Measurements from ENCODE around the gene KRTAP5-2. TPM values are rescaled to one million over a fixed set of nuclear protein-coding genes. Genes with fewer than 3 reads are reported as not detected.

The KRTAP5-2 gene
- total and polyA plus RNA-seq, 2 of the 4 experiments (the other 2 are of a cell fraction): not detected

DNA sequence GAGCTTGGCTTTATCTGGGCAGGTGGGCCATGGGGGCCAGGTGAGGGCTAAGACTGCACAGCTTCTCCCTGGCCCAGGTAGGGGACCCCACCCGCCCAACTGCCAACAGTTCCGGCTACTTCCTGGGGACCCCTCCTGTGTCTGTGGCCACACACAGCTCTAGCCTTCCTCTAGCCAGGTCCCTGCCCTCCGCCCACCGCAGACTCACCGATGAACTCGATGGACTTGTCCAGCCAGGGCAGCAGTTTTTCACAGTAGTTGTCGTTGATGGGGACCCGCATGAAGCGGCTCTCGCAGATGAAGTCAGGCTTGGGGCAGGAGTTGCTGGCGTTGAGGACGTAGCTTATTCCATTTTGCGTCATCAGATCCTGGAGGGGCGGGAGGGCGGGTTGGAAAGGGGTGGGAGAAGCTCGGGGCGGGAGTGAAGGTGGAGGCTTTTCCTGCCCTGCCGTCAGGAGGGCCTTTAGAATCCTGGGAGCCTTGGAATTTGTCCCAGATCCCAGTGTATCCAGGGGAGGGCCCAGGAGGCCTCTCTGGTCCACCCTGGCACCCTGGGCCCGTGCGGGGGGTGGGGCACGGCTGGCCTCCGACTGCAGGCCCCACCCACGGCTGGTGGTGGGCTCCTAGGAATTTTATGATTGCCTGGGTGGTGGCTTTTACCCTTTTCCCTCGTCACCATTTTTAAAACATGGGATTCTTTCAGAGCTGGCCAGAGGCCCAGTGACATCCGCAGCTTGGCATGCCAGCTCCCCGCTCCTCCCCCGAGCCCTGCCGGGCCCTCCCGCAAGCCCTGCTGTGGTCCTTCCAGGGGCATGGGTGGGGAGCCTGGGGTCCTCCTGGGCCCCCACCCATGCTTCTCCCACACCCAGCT, 40.0 kb downstream of the KRTAP5-2 start:
- DNase-seq (peak; percentile 84), ATAC-seq (ENCODE audit: low read depth) (peak; percentile 73)
- Histone ChIP-seq H3K4me1 (ENCODE audit: control insufficient read depth, insufficient read depth, low read length) (peaks cover 20% of the 10 kb centered on the region), H3K36me3 (ENCODE audit: control insufficient read depth, insufficient read depth, low read length) (peaks cover 16% of the 10 kb centered on the region), H3K27ac (ENCODE audit: insufficient read depth, low read length) (peak overlapping the region; percentile 62), H3K27me3 (ENCODE audit: control insufficient read depth, insufficient read depth, low read length) (no peaks in the 10 kb centered on the region), H3K9ac (ENCODE audit: low read depth, low read length) (peak overlapping the region; percentile 5; the same call in 1 of the 2 replicates), H3K79me1 (ENCODE audit: low read depth in 1 of 2, low read length in 2 of 2) (peaks cover 0 to 20% of the 10 kb centered on the region in 2 experiments; a peak in 1 of 4 replicates), H2BK15ac (ENCODE audit: low read depth, low read length) (peak overlapping the region; percentile 94; the same call in 2 of the 3 replicates), H3K9me1 (ENCODE audit: insufficient read depth, low read length) (peaks cover 14% of the 10 kb centered on the region), H3K9me3 (ENCODE audit: control insufficient read depth, insufficient read depth, low read length) (no peaks in the 10 kb centered on the region), H3K18ac (ENCODE audit: low read depth, low read length) (peak overlapping the region; percentile 61; the same call in 1 of the 2 replicates), H2BK5ac (ENCODE audit: low read depth, low read length, poor library complexity, severe bottlenecking) (peak overlapping the region; percentile 68), H3K23ac (ENCODE audit: low read depth, low read length) (peak overlapping the region; percentile 27), H4K91ac (ENCODE audit: insufficient read depth, low read depth, low read length) (peak overlapping the region; percentile 97), H4K5ac (ENCODE audit: low read depth, low read length) (peak overlapping the region; percentile 34), H2BK120ac (ENCODE audit: low read depth, low read length) (peak overlapping the region; percentile 95), H2AK5ac (ENCODE audit: low read depth, low read length) (peak overlapping the region; percentile 96; the same call in 1 of the 2 replicates), H3K14ac (replicated peaks; ENCODE audit: low read depth, low read length) (peak overlapping the region; percentile 80), H4K8ac (ENCODE audit: low read depth in 2 of 2, low read length in 2 of 2) (peak overlapping the region; percentile 77 to 81; a peak in 3 of 4 replicates), H4K20me1 (ENCODE audit: insufficient read depth, low read length) (peaks cover 17% of the 10 kb centered on the region), H3K4me2 (ENCODE audit: low read depth, low read length) (peak overlapping the region; percentile 1; the same call in 1 of the 2 replicates), H3K4ac (ENCODE audit: low read depth, low read length) (peak overlapping the region; percentile 97), H2BK20ac (ENCODE audit: low read depth, low read length) (peak overlapping the region; percentile 92; the same call in 1 of the 2 replicates), H2AK9ac (replicated peaks; ENCODE audit: low read depth, low read length, poor library complexity) (peak overlapping the region; percentile 83), H2AFZ (replicated peaks; ENCODE audit: low read length, poor library complexity) (peak overlapping the region; percentile 87), H3K56ac (ENCODE audit: extremely low read depth, insufficient read depth, low read length) (no peak overlapping the region), H3K4me3 (ENCODE audit: insufficient read depth, low read depth, low read length) (no peak overlapping the region)
- dilution Hi-C loops (cut with HindIII; ENCODE audit: low sequenced_read_pairs, unreplicated experiment): no loop called here
- ChIA-PET POLR2A (ENCODE audit: unreplicated experiment) (interaction anchor here (0.6 to 0.7 kb wide), 3 partner anchors 12 to 15 kb away, joined by 3 to 4 read pairs (median 3); no protein-coding TSS in a partner anchor), CTCF (interaction anchor here (0.8 to 2.2 kb wide), 2 partner anchors 11 to 17 kb away, joined by 4 to 7 read pairs; no protein-coding TSS in a partner anchor)
- no CpG with 5 or more reads among the region's 29 CpGs for WGBS, 2 experiments (ENCODE audit: extremely low coverage in 2 of 2, insufficient read length in 1 of 2)
- BruUV-seq (replicated peaks): no TSS peak
- in situ Hi-C loops (cut with MboI; ENCODE audit: low sequenced_read_pairs): no loop called here
- intact Hi-C loops (cut with micrococcal nuclease): no loop called here
- TF ChIP-seq, protein P1, sequence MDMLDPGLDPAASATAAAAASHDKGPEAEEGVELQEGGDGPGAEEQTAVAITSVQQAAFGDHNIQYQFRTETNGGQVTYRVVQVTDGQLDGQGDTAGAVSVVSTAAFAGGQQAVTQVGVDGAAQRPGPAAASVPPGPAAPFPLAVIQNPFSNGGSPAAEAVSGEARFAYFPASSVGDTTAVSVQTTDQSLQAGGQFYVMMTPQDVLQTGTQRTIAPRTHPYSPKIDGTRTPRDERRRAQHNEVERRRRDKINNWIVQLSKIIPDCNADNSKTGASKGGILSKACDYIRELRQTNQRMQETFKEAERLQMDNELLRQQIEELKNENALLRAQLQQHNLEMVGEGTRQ (IDR thresholded peaks at IDR 0.05; ENCODE audit: low read depth, low read length): no peak
- peak; percentile 62 for TF ChIP-seq MAZ (IDR thresholded peaks at IDR 0.05; ENCODE audit: borderline replicate concordance, low read depth, low read length)
- TF ChIP-seq RAD21 (IDR thresholded peaks at IDR 0.05; ENCODE audit: low read length): no peak
- TF ChIP-seq, protein P2, sequence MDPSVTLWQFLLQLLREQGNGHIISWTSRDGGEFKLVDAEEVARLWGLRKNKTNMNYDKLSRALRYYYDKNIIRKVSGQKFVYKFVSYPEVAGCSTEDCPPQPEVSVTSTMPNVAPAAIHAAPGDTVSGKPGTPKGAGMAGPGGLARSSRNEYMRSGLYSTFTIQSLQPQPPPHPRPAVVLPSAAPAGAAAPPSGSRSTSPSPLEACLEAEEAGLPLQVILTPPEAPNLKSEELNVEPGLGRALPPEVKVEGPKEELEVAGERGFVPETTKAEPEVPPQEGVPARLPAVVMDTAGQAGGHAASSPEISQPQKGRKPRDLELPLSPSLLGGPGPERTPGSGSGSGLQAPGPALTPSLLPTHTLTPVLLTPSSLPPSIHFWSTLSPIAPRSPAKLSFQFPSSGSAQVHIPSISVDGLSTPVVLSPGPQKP (IDR thresholded peaks at IDR 0.05; ENCODE audit: borderline replicate concordance, low read depth, low read length): no peak
- TF ChIP-seq MXI1 (IDR thresholded peaks at IDR 0.05; ENCODE audit: borderline replicate concordance, low read depth, low read length): no peak
- TF ChIP-seq, protein P3, sequence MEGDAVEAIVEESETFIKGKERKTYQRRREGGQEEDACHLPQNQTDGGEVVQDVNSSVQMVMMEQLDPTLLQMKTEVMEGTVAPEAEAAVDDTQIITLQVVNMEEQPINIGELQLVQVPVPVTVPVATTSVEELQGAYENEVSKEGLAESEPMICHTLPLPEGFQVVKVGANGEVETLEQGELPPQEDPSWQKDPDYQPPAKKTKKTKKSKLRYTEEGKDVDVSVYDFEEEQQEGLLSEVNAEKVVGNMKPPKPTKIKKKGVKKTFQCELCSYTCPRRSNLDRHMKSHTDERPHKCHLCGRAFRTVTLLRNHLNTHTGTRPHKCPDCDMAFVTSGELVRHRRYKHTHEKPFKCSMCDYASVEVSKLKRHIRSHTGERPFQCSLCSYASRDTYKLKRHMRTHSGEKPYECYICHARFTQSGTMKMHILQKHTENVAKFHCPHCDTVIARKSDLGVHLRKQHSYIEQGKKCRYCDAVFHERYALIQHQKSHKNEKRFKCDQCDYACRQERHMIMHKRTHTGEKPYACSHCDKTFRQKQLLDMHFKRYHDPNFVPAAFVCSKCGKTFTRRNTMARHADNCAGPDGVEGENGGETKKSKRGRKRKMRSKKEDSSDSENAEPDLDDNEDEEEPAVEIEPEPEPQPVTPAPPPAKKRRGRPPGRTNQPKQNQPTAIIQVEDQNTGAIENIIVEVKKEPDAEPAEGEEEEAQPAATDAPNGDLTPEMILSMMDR (conservative IDR thresholded peaks at IDR 0.05; ENCODE audit: low read depth, low read length): no peak
- no peak for TF ChIP-seq NFE2L2 (IDR thresholded peaks at IDR 0.05; ENCODE audit: low read depth, low read length)
- no peak for TF ChIP-seq POLR2A (IDR thresholded peaks at IDR 0.05; ENCODE audit: low read depth, low read length)
- 0 out of 2 replicates have a peak, but pooled peaks have one; percentile 4 for TF ChIP-seq SMC3 (IDR thresholded peaks at IDR 0.05; ENCODE audit: low read depth, low read length)
- no peak for TF ChIP-seq FOS (IDR thresholded peaks at IDR 0.05; ENCODE audit: low read depth, low read length)
- no peak for TF ChIP-seq RFX5 (IDR thresholded peaks at IDR 0.05; ENCODE audit: low read depth, low read length)
- no peak for TF ChIP-seq CHD1 (IDR thresholded peaks at IDR 0.05; ENCODE audit: low read depth, low read length)
- TF ChIP-seq MAFK (IDR thresholded peaks at IDR 0.05; ENCODE audit: low read depth, low read length): no peak
